A549 (cell line): ENCODE results near the gene RNF130. TPM values are rescaled to one million over a fixed set of nuclear protein-coding genes. Genes with fewer than 3 reads are reported as not detected.

Experiments
- ATAC-seq, 2 experiments: fragments of 200-7000 bp in 1 of 2; fragments of >200 bp in 1 of 2; cut with Nextera tagmentation in 1 of 2; cut with Tn5 transposase in 1 of 2; 3 replicates each; pipeline versions ENCODE4 v1.8.0 to v1.9.1; 2018 to 2020; ENCODE audit warnings: mild to moderate bottlenecking in 1 of 2, moderate library complexity in 1 of 2
- CTCF ChIA-PET: fragments of 300-600 bp; sonication (Branson Sonifier 250); formaldehyde crosslinking; extraction: SDS; loops from one replicate; lab custom pipeline; 2021; ENCODE audit warnings: antibody characterized with exemption, inconsistent platforms; lab: Yijun Ruan, JAX
- POLR2A ChIA-PET: fragments of 350-600 bp; formaldehyde crosslinking; extraction: SDS; loops from one replicate; lab custom pipeline; 2021; ENCODE audit warnings: antibody characterized with exemption, inconsistent platforms; lab: Yijun Ruan, JAX
- DNase-seq, 2 experiments: peaks; one replicate each; pipeline versions ENCODE4 v3.0.0 to v3.0.0-alpha.2; 2011 to 2016; ENCODE audit warnings: low read depth in 1 of 2, low spot score in 1 of 2
- FAIRE-seq: peaks from 2 replicates; lab custom pipeline; 2011; peaks lifted over from hg19 to GRCh38; lab: Jason Lieb, UNC
- H3K27ac ChIP-seq, 2 experiments: fragments of >200 bp; sonication (Bioruptor Twin); formaldehyde crosslinking; 3 replicates each; pipeline ENCODE4 v1.5.1; 2016 to 2017
- H3K4me1 ChIP-seq: fragments of >200 bp; sonication (Bioruptor Twin); formaldehyde crosslinking; 3 replicates; pipeline ENCODE4 v1.6.1; 2016
- H3K4me2 ChIP-seq: fragments of >200 bp; sonication (Bioruptor Twin); formaldehyde crosslinking; 3 replicates; pipeline ENCODE4 v1.6.1; 2016
- H3K4me3 ChIP-seq: fragments of >200 bp; sonication (Bioruptor Twin); formaldehyde crosslinking; 3 replicates; pipeline ENCODE4 v1.5.1; 2016
- H3K9me3 ChIP-seq: fragments of >200 bp; sonication (Bioruptor Twin); formaldehyde crosslinking; 3 replicates; pipeline ENCODE4 v1.6.1; 2016
- BCL3 ChIP-seq: fragments of >200 bp; sonication (Bioruptor Twin); formaldehyde crosslinking; IDR thresholded peaks from 3 replicates; pipeline ENCODE4 v1.6.1; 2016
- CEBPB ChIP-seq, 2 experiments: fragments of >200 bp in 1 of 2; sonication (Bioruptor Twin) in 1 of 2; formaldehyde crosslinking in 1 of 2; IDR thresholded peaks; 2 replicates each; pipeline ENCODE4 v1.6.1; 2012 to 2016
- CHD2 ChIP-seq: fragments of 150-350 bp; IDR thresholded peaks from 2 replicates; pipeline ENCODE4 v1.6.1; 2014; ENCODE audit warnings: low read length; ENCODE audit not compliant: partially characterized antibody
- E2F6 ChIP-seq: IDR thresholded peaks from 2 replicates; pipeline ENCODE4 v1.6.1; 2012; ENCODE audit warnings: low read depth, borderline replicate concordance
- EHF ChIP-seq: fragments of 250-450 bp; sonication (Bioruptor Pico); IDR thresholded peaks from 2 replicates; pipeline ENCODE4 v1.5.0; 2020; ENCODE audit warnings: mild to moderate bottlenecking
- EP300 ChIP-seq, 2 experiments: fragments of >200 bp; sonication (Bioruptor Twin); formaldehyde crosslinking; IDR thresholded peaks; 2 replicates in 1 of 2; 3 replicates in 1 of 2; pipeline ENCODE4 v1.6.1; 2016 to 2017
- ESRRA ChIP-seq: fragments of 150-350 bp; IDR thresholded peaks from 2 replicates; pipeline ENCODE4 v1.6.1; 2014; ENCODE audit warnings: mild to moderate bottlenecking, low read length, borderline replicate concordance
- GATA3 ChIP-seq: IDR thresholded peaks from 2 replicates; pipeline ENCODE4 v1.6.1; 2012; ENCODE audit warnings: borderline replicate concordance
- HEYL ChIP-seq: fragments of 250-450 bp; sonication (Bioruptor Pico); IDR thresholded peaks from 2 replicates; pipeline ENCODE4 v1.8.0; 2021; ENCODE audit warnings: mild to moderate bottlenecking, moderate library complexity
- KDM1A ChIP-seq: fragments of 200-600 bp; sonication (generic); IDR thresholded peaks from 2 replicates; pipeline ENCODE4 v1.6.1; 2016; ENCODE audit warnings: low read depth, mild to moderate bottlenecking
- NPAS2 ChIP-seq: fragments of 250-450 bp; sonication (Bioruptor Pico); IDR thresholded peaks from 2 replicates; pipeline ENCODE4 v1.8.0; 2022; ENCODE audit warnings: mild to moderate bottlenecking, moderate library complexity, borderline replicate concordance
- NR3C1 ChIP-seq: fragments of >200 bp; sonication (Bioruptor Twin); formaldehyde crosslinking; IDR thresholded peaks from 3 replicates; pipeline ENCODE4 v1.6.1; 2017
- POLR2A ChIP-seq: IDR thresholded peaks from 2 replicates; pipeline ENCODE4 v1.6.1; 2012; ENCODE audit warnings: mild to moderate bottlenecking, low read length
- RAD21 ChIP-seq, 2 experiments: fragments of >200 bp in 1 of 2; sonication (Bioruptor Twin) in 1 of 2; formaldehyde crosslinking in 1 of 2; IDR thresholded peaks in 1 of 2; conservative IDR thresholded peaks in 1 of 2; 2 replicates in 1 of 2; 3 replicates in 1 of 2; pipeline ENCODE4 v1.6.1; 2012 to 2018; ENCODE audit warnings: inconsistent platforms in 1 of 2
- RCOR1 ChIP-seq: fragments of 150-350 bp; IDR thresholded peaks from 2 replicates; pipeline ENCODE4 v1.6.1; 2014; ENCODE audit warnings: antibody characterized with exemption, low read length, low read depth
- REST ChIP-seq: fragments of 200-600 bp; sonication (generic); IDR thresholded peaks from 2 replicates; pipeline ENCODE4 v1.6.1; 2016; ENCODE audit warnings: antibody characterized with exemption, mild to moderate bottlenecking, moderate library complexity
- RFX5 ChIP-seq: fragments of 450-650 bp; IDR thresholded peaks from 2 replicates; pipeline ENCODE4 v1.7.1; 2014; ENCODE audit warnings: antibody characterized with exemption, mild to moderate bottlenecking, moderate library complexity
- RNF2 ChIP-seq: fragments of 200-600 bp; sonication (generic); IDR thresholded peaks from 2 replicates; pipeline ENCODE4 v1.6.1; 2016; ENCODE audit warnings: low read depth, mild to moderate bottlenecking, antibody characterized with exemption, moderate library complexity, borderline replicate concordance
- SMC3 ChIP-seq: fragments of >200 bp; sonication (Bioruptor Twin); formaldehyde crosslinking; IDR thresholded peaks from 3 replicates; pipeline ENCODE4 v1.6.1; 2018; ENCODE audit warnings: inconsistent platforms
- ZC3H11A ChIP-seq: fragments of 450-650 bp; IDR thresholded peaks from 2 replicates; pipeline ENCODE4 v1.6.1; 2014; ENCODE audit warnings: antibody characterized with exemption, mild to moderate bottlenecking
- ZSCAN20 ChIP-seq: fragments of 250-450 bp; sonication (Bioruptor Pico); IDR thresholded peaks from 2 replicates; pipeline ENCODE4 v1.8.0; 2022; ENCODE audit warnings: mild to moderate bottlenecking, moderate library complexity
- WGBS: methylation state at CpG from one replicate; pipeline ENCODE4 v1.1.6; 2017; ENCODE audit errors: missing lambda C conversion rate; 5-methylcytosine and 5-hydroxymethylcytosine counted together
- polyA plus RNA-seq, 4 experiments: library from polyadenylated mRNA; depleted of rRNA in 3 of 4; stranded (reverse); fragments of >200 nt; fragmentation: RNase III in 1 of 4; extraction: RNeasy Plus Mini Kit Qiagen cat#74134 plus additional on column Dnase treatment in 1 of 4; gene quantifications; 2 replicates in 3 of 4; 3 replicates in 1 of 4; pipeline ENCODE4 v1.2.3, GENCODE V29; 2011 to 2017
- TF ChIP-seq, protein P1 (sequence below): fragments of 150-350 bp; IDR thresholded peaks from 2 replicates; pipeline ENCODE4 v1.6.1; 2014; ENCODE audit warnings: low read depth, mild to moderate bottlenecking, low read length

Gene RNF130
- polyA plus RNA-seq, 2 of the 4 experiments (the other 2 are of a cell fraction): 33.3 to 50.1 TPM

DNA sequence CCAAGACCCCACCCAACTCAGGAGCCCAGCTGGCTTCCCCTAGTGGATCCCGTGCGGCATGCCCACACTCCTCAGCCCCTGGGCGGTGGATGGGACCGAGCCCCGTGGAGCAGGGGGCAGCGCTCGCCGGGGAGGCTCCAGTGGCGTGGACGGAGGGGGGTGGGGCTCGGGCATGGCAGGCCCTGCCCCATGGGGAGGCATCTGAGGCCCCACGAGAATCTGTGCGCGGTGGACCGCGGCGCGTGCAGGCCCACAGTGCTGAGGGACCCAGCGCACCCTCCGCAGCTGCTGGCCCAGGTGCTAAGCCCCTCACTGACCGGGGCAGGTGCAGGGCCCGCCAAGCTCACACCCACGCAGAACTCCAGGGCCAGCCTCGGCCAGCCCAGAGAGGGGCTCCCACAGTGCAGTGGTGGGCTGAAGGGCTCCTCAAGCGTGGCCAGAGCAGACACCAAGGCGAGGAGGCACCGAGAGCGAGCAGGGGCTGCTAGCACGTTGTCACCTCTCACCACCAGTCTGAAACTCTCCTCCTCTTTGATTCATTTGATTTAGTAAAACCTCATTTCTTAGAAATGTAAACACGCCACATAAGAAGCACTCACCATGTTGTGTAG, 25.6 kb downstream of the RNF130 start:
- H3K4me2 ChIP-seq: no peak overlapping the region
- ATAC-seq (no peak), FAIRE-seq (no peak), DNase-seq (no peak)
- no peaks in the 10 kb centered on the region for H3K9me3 ChIP-seq
- WGBS: 87% methylated on average over 17 of the region's 30 CpGs
- H3K27ac ChIP-seq: no peak overlapping the region
- ChIA-PET POLR2A (no interaction called here), CTCF (interaction anchor here (1.2 kb wide), 1 partner anchor 56 kb away, joined by 3 read pairs; no protein-coding TSS in a partner anchor)
- no peak for TF ChIP-seq EHF (CRISPR knock-in tag)
- TF ChIP-seq GATA3: no peak
- no peak for TF ChIP-seq BCL3
- no peak for TF ChIP-seq ZSCAN20 (CRISPR knock-in tag)
- no peak for TF ChIP-seq POLR2A
- TF ChIP-seq, protein P1, sequence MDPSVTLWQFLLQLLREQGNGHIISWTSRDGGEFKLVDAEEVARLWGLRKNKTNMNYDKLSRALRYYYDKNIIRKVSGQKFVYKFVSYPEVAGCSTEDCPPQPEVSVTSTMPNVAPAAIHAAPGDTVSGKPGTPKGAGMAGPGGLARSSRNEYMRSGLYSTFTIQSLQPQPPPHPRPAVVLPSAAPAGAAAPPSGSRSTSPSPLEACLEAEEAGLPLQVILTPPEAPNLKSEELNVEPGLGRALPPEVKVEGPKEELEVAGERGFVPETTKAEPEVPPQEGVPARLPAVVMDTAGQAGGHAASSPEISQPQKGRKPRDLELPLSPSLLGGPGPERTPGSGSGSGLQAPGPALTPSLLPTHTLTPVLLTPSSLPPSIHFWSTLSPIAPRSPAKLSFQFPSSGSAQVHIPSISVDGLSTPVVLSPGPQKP: no peak
- TF ChIP-seq NPAS2 (CRISPR knock-in tag): no peak
- no peak for TF ChIP-seq CEBPB (IDR thresholded peaks at IDR 0.05)
- H3K4me3 ChIP-seq: no peak overlapping the region
- peaks cover under 1% of the 10 kb centered on the region; the same call in 1 of the 3 replicates for H3K4me1 ChIP-seq

GRCh38 chr5:180043377-180043776, 28.2 kb downstream of the RNF130 start:
- H3K4me1 ChIP-seq: peaks cover 10% of the 10 kb centered on the region
- no peak for TF ChIP-seq RNF2
- no peak for TF ChIP-seq E2F6
- no peak for TF ChIP-seq CEBPB (IDR thresholded peaks at IDR 0.05)
- no peak for TF ChIP-seq NR3C1
- no peak for TF ChIP-seq NPAS2 (CRISPR knock-in tag)
- TF ChIP-seq HEYL (CRISPR knock-in tag): no peak
- no peak for TF ChIP-seq ZC3H11A
- TF ChIP-seq, all 56 proteins: peak for 0
- FAIRE-seq: no peak
- no peaks in the 10 kb centered on the region for H3K9me3 ChIP-seq
- WGBS: 88% methylated on average over 4 of the region's 4 CpGs
- ATAC-seq: no peak
- no peak overlapping the region for H3K4me2 ChIP-seq
- ChIA-PET CTCF (interaction anchor here (1.1 kb wide), 1 partner anchor 9 kb away, joined by 8 read pairs; no protein-coding TSS in a partner anchor), POLR2A (no interaction called here)
- DNase-seq: no peak
- no peak overlapping the region for H3K4me3 ChIP-seq
- H3K27ac ChIP-seq: no peak overlapping the region

- FAIRE-seq (no peak), DNase-seq (no peak), ATAC-seq (no peak)
- Histone ChIP-seq H3K4me3 (no peak overlapping the region), H3K4me2 (no peak overlapping the region), H3K4me1 (peaks cover 10% of the 10 kb centered on the region), H3K27ac (no peak overlapping the region), H3K9me3 (peaks cover 1% of the 10 kb centered on the region; the same call in 1 of the 3 replicates)
- WGBS: 90% methylated on average over 15 of the region's 15 CpGs
- ChIA-PET POLR2A (no interaction called here), CTCF (interaction anchor here (1.0 kb wide), 1 partner anchor 16 kb away, joined by 3 read pairs; no protein-coding TSS in a partner anchor)
- TF ChIP-seq BCL3 (no peak), RCOR1 (no peak), REST (no peak), ZSCAN20 (CRISPR knock-in tag) (no peak), EP300 (IDR thresholded peaks at IDR 0.05) (no peak), RAD21 (conservative IDR thresholded peaks at IDR 0.05 in 1 of 2, IDR thresholded peaks at IDR 0.05 in 1 of 2) (no peak), RFX5 (no peak), CHD2 (no peak), KDM1A (no peak), ESRRA (no peak), GATA3 (no peak), SMC3 (no peak)
Measured at GRCh38 chr5:180041301-180042274, 30.0 kb downstream of the RNF130 start.
